HCEC 1CT (cell line): ENCODE data around the gene ZNF772.

Experiments used
- DNase-seq: peaks from one replicate; pipeline ENCODE4 v3.0.0-alpha.2; 2017

The ZNF772 gene

GRCh38 chr19:57435062-57435978, 42.0 kb downstream of the ZNF772 start, which contains the start of gene ZNF749:
Gene ZNF749, plus strand, starts transcription at chr19:57435325. Its CDS starts 254 bp downstream, at chr19:57435579.
- DNase-seq, result peak; percentile 97

GRCh38 chr19:57434386-57435061, 42.8 kb downstream of the ZNF772 start:
- peak; percentile 18 for DNase-seq

- DNase-seq, result no peak
Measured at GRCh38 chr19:57421037-57421436, 56.3 kb downstream of the ZNF772 start.

- no peak for DNase-seq
Measured at GRCh38 chr19:57419439-57419838, 57.9 kb downstream of the ZNF772 start.
